HL-60/S4 treated with retinoic acid at 250 ng/mL for 4 days and 3 days (cell line): ENCODE results near the gene MMP21.

ENCODE experiments used
- in situ Hi-C: fragments of 300-500 bp; cut with MboI; formaldehyde crosslinking; loops from 2 replicates; pipeline ENCODE4 v1.7.0; 2022; ENCODE audit warnings: low sequenced_read_pairs

The MMP21 gene

DNA sequence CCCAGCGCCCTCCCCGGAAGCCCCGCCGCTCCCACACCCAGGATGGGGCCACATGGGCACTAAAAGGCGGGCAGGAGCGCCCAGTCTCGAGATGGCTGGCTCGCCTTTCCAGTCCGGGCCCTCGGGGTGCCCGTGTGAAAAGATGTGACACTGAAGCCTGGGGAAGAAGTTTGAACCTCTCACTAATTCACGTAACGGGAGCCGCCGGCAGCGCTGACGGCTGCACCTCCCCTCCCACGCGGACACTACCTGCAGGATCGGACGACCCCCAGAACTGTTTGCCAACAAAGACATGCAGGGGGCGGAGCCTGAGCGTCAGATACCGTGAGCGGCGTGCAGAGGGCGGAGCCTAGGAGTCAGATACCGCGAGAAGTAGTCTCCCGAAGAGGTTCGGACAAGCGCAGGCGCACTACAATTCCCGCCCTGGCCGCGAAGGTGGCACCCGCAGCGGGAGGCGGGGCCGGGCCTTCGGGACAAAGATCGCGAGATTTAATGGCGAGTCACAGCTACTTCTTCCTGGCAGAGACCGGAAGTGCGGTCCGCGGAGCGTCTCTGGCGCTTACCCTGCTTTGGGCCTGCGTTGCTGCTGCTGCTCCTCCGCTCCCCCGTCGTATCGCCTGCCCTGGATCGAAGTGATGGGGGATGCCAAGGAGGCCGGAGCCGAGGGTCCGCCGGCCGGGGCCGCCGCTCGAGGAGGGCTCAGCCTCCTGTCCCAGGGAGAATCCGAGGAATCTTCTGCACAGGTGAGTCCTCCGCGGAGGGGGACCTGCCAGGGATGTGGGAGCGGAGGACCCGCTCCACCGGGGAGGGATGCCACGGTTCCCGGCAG, 56.2 kb downstream of the MMP21 start, which contains the start of gene EDRF1:
EDRF1 (plus strand) TSS at position 537 of the 829 bp plus-strand sequence; CDS start at position 636, 99 bp downstream.
- in situ Hi-C loops, result no loop called here
